Dedifferentiated amniotic fluid mesenchymal stem cell (primary cell): Measurements from ENCODE around the gene MOCS3.

Experiments
- DNase-seq: peaks from one replicate; pipeline ENCODE4 v3.0.0-alpha.2; 2016; ENCODE audit errors: extremely low spot score

The MOCS3 gene, protein sequence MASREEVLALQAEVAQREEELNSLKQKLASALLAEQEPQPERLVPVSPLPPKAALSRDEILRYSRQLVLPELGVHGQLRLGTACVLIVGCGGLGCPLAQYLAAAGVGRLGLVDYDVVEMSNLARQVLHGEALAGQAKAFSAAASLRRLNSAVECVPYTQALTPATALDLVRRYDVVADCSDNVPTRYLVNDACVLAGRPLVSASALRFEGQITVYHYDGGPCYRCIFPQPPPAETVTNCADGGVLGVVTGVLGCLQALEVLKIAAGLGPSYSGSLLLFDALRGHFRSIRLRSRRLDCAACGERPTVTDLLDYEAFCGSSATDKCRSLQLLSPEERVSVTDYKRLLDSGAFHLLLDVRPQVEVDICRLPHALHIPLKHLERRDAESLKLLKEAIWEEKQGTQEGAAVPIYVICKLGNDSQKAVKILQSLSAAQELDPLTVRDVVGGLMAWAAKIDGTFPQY

DNA sequence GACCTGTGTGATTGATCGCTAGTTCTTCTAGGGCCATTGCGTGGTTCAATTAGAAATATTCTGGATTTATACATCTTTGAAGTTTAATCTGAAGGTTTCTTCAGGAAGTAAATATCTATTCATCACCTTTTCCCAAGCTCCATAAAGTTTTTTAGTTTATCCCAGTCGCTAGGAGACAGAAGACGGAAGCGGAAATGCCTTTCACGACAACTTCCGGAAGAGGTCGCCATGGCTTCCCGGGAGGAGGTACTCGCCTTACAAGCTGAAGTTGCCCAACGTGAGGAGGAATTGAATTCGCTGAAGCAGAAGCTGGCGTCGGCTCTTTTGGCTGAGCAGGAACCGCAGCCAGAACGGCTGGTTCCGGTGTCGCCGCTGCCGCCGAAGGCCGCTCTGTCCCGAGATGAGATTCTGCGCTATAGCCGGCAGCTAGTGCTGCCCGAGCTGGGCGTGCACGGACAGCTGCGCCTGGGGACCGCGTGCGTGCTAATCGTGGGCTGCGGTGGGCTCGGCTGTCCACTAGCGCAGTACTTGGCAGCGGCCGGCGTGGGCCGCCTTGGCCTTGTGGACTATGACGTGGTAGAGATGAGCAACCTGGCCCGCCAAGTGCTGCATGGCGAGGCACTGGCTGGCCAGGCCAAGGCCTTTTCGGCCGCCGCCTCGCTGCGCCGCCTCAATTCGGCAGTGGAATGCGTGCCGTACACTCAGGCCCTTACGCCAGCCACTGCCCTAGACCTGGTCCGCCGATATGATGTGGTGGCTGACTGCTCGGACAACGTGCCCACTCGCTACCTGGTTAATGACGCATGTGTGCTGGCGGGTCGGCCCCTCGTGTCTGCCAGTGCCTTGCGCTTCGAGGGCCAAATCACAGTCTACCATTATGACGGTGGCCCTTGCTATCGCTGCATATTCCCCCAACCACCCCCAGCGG is at the start of gene MOCS3:
Gene MOCS3, plus strand, starts transcription at position 204 of the 928 bp plus-strand sequence. Its CDS starts 25 bp downstream, at position 229.
- DNase-seq = peak; percentile 95

DNA sequence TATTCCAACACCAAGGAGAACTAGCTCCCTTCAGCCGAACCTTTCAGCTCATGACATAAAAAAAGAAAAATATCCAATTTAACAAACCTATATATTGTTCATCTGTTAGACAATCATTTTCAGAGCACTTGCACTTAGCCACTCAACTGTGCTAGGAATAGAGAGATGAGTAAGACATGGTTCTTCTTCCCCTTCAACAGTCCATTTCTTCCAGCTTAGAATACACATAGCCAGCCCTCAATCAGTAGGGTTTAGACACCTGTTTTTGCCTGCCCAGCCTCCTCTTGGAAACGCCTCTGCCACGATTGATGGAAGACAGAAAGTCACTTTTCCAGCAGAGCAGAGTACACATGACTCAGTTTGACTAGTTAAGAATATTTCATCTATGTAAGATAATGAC is 49.2 kb upstream of the MOCS3 start:
- no peak for DNase-seq

- peak; percentile 90 for DNase-seq
Measured at GRCh38 chr20:50911030-50911429, 47.6 kb upstream of the MOCS3 start.

GRCh38 chr20:50911716-50912115 is 46.9 kb upstream of the MOCS3 start:
- no peak for DNase-seq

DNA sequence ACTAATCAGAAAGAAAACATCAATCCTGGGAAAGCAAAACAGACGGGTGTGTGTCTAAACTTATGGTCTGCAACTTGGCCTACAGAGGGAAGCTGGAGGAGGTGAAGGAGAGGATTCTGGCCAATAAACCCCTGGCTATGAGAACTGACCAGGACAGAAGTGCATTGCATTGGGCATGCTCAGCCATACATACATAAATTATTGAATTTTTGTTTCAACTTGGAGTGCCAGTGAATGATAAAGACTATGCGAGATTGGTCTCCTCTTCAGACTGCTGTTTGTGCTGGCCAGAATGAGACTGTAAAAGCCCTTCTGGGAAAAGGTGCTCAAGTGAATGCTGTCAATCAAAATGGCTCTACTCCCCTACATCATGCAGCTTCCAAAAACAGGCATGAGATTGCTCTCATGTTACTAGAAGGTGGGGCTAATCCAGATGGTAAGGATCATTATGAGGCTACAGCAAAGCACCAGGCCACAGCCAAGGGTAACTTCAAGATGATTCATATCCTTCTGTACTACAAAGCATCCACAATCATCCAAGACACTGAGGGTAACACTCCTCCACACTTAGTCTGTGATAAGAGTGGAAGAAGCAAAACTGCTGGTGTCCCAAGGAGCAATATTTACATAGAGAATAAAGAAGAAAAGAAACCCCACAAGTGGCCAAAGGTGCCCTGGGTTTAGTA is 44.8 kb upstream of the MOCS3 start:
- DNase-seq = no peak

DNA sequence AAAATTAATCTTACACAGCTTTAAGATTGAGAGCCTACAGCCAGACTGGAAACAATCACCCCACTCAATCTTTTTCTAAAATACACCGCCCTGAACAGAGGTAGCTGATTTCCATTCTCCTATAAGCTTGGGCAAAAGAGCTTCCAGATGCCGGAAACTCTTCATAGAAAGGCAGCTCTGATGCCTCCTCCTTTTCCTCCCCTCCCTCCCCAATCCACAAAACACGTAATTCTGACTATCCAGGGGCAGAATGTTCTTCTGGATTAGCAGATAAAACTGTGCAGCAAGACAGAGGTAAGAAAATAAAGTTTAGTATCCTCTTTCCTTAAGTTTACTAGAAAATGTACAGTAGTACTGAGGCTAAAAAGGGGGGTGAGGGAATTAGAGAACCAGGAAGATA is 43.2 kb upstream of the MOCS3 start:
- DNase-seq = no peak

- no peak for DNase-seq
Measured at GRCh38 chr20:50916257-50916656, 42.4 kb upstream of the MOCS3 start.

- no peak for DNase-seq
Measured at GRCh38 chr20:50916934-50917333, 41.7 kb upstream of the MOCS3 start.

GRCh38 chr20:50918403-50918802 is 40.2 kb upstream of the MOCS3 start:
- DNase-seq = no peak

DNA sequence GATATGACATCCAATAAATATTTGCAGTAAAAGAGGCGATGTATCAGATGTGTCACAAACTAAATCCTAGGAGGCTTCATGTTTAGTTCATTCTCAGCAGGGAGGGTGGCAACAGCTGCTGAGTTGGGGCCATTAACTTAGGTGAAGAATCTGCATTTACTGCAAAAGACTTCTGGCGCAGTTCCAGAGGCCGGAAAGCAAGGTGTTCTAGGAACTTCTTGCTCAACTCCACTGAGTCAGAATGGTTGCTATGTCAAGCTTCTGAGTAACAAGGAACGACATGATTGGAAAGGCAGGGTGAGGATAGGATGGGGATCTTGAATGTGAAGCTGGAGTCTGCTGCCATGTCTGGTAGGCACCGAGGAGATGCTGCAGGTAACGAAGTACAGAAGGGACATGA is 39.1 kb upstream of the MOCS3 start:
- DNase-seq = no peak

DNA sequence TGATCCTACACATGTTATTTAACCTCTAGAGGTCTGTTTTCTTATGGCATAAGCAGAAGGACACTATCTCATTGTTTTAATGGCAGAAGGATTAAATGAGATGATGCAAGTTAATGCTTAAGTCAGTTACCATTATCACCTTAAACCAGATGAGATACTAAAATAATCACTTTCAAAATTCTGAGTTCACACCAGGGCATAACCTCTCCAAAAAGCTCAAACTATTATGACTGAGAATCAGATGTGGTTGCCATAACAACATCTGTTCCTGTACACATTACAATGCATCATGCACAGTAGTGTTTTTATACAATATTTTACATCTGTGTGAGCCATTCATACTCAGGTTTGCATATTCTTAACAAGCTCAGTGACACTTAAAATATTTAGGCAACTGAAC is 37.6 kb upstream of the MOCS3 start:
- no peak for DNase-seq

DNA sequence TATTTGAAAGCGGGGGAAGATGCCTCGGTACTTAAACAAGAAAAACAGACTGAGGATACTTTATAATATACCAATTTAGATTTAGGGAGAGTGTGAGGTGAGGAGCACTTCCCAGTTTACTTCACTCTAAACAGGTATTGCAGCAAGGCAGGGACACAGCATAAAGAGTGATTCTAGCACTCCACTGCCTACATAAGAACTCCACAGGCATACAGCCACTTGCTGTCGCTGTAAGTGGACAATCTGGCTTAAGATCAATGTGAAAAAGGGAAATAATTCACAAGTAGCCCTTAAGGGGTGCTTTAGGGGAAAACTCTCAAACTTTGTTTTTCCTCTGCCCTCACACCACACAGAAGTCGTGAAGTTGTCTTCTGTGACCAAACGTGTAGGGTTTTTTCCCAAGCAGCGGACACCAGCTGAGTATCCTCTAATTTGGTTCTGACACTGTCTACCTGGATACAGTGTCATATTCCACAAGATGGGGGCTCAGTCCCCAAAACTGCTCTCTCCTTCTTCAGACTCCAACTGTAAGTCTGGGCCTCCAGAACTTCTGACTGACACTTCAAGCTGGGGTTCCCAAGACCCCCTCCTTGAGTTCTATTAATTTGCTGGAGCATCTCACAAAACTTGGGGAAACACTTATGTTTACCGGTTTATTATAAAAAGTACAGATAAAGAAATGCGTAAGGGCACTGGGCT is 36.7 kb upstream of the MOCS3 start:
- DNase-seq = no peak

DNA sequence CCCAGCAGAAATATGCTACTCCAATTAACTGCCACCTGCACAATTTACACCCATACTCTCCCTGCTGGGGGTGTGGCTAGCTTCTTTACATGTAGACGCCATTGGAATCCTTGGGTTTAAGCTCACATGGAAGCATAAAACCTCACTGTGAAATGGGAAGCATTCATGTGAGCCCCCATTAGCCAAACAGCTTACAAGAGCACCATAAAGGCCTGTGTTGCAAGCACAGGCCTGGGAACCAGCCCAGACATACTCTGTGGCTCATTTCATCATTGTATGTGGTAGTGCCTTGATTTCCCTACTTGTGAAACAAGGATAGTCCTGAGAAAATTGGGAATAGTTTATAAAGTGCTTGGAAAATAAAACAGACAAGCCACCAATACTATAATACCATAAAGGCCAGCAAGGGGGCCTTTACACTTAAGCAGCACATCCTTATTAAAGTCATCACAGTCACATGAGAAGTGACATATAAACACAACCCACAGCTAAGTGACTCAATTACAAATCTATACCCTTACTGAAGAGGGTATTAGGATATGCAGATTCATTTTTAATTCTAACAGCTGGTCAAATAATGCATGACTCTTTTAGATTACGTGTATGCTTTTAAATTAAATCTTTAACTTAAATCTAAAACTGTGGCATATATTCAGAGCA is 34.2 kb upstream of the MOCS3 start:
- DNase-seq = no peak

GRCh38 chr20:50926530-50926929 is 32.1 kb upstream of the MOCS3 start:
- DNase-seq = no peak

DNA sequence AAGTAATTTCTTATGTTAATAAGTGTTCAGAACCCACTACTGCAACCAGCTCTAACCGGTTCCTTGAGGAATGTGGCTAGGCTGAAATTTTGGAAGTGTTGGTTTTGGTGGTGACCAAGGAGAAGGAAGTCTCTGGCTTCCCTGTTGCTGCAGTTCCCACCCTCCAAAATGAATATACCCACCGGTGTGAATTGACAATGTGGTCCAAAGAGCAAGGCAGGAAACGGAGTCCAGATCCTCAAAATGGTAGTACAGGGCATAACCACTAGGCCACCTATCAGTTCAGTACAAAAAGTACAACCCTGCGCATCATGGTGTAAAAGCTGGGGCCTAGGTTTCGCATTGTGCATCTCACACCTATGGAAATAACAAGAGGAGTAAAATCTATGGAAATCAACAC is 30.1 kb upstream of the MOCS3 start:
- DNase-seq = no peak

- peak; percentile 97 for DNase-seq
Measured at GRCh38 chr20:50929299-50930138, 29.1 kb upstream of the MOCS3 start.

GRCh38 chr20:50930139-50930975 is 28.3 kb upstream of the MOCS3 start:
- no peak for DNase-seq

DNA sequence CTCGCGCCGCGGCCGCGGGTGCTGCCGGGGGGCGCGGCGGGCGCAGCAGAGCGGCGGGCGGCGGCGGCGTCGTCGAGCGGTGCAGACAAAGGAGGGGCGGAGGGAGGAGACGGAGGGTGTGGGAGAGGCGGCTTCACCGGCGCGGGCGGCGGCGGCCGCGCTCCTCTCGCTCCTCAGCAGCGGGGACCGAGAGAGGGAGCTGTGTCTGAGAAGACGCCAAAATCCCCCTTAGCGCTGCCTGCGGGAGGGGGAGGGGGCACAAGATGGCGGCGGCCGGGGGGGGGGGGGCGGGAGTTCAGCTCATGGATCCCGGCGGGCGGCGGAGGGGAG is 27.7 kb upstream of the MOCS3 start:
- no peak for DNase-seq

- peak; percentile 85 for DNase-seq
Measured at GRCh38 chr20:50931306-50932015, 27.2 kb upstream of the MOCS3 start, which contains the start of gene ADNP. Gene ADNP (minus strand): TSS chr20:50931437. CDS start chr20:50903996, 27,441 bp downstream.
